22Rv1 (cell line): ENCODE data around the gene FAM89A.
"Not testable (repeated sequence)": the region's sequence is repeated elsewhere in the genome, so short reads cannot be mapped to it uniquely, and the experiment has no call there.

Experiments used
- CTCF ChIP-seq: fragments of 450-650 bp; IDR thresholded peaks from 2 replicates; pipeline ENCODE4 v1.5.1; 2017; ENCODE audit warnings: mild to moderate bottlenecking
- ZFX ChIP-seq: fragments of 450-650 bp; IDR thresholded peaks from 2 replicates; pipeline ENCODE4 v1.6.1; 2017; ENCODE audit warnings: antibody characterized with exemption, borderline replicate concordance

- TF ChIP-seq CTCF, ZFX: not testable (repeated sequence)
Measured at GRCh38 chr1:231048419-231048818, 8.4 kb upstream of the FAM89A start.
